GM12892 (cell line): Measurements from ENCODE around the gene GRB2.
"Not testable (repeated sequence)": the region's sequence is repeated elsewhere in the genome, so short reads cannot be mapped to it uniquely, and the experiment has no call there.

Source experiments
- POLR2A ChIP-seq: IDR thresholded peaks from 2 replicates; pipeline ENCODE4 v1.6.1; 2011; ENCODE audit warnings: low read depth, low read length, control low read depth
- POLR2AphosphoS5 ChIP-seq: IDR thresholded peaks from 2 replicates; pipeline ENCODE4 v1.6.1; 2011; ENCODE audit warnings: low read depth, low read length, control low read depth
- TAF1 ChIP-seq: IDR thresholded peaks from 2 replicates; pipeline ENCODE4 v1.6.1; 2011; ENCODE audit warnings: low read depth, mild to moderate bottlenecking, control low read depth, low read length, borderline replicate concordance

DNA sequence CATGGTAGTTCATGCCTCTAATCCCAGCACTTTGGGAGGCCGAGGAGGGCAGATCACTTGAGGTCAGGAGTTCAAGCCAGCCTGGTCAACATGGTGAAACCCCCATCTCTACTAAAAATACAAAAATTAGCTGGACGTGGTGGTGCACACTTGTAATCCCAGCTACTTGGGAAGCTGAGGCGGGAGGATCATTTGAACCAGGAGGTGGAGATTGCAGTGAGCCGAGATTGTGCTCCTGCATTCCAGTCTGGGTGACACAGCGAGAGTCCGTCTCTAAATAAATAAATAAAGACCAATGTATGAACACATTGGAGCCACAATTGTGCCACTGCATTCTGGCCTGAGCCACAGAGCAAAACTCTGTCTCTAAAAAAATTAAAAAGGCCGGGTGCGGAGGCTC lies 31.9 kb upstream of the GRB2 start:
- not testable (repeated sequence) for TF ChIP-seq POLR2A, POLR2AphosphoS5, TAF1
